Keratinocyte (primary cell): Measurements from ENCODE around the gene ATP1A2. TPM values are rescaled to one million over a fixed set of nuclear protein-coding genes. Genes with fewer than 3 reads are reported as not detected.

Experiments used
- DNase-seq: peaks from one replicate; pipeline ENCODE4 v3.0.0-alpha.2; 2011; ENCODE audit warnings: low read depth, missing footprints, low spot score
- FAIRE-seq: peaks from 2 replicates; lab custom pipeline; 2011; peaks lifted over from hg19 to GRCh38; lab: Jason Lieb, UNC
- H2AFZ ChIP-seq: 2 replicates; pipeline ENCODE4 v1.6.0; 2012; ENCODE audit warnings: low read length, control low read depth, inconsistent platforms; ENCODE audit not compliant: control insufficient read depth
- H3K27ac ChIP-seq: 2 replicates; pipeline ENCODE4 v1.5.1; 2011; ENCODE audit warnings: low read length; ENCODE audit not compliant: control insufficient read depth, insufficient read depth
- H3K27me3 ChIP-seq: 3 replicates; pipeline ENCODE4 v1.6.0; 2011; ENCODE audit warnings: low read length; ENCODE audit not compliant: control insufficient read depth, insufficient read depth; ENCODE audit errors: extremely low read depth
- H3K36me3 ChIP-seq, 2 experiments: 2 replicates in 1 of 2; 3 replicates in 1 of 2; pipeline ENCODE4 v1.5.1; 2011; ENCODE audit warnings: low read length in 2 of 2, mild to moderate bottlenecking in 1 of 2; ENCODE audit not compliant: control insufficient read depth in 2 of 2, insufficient read depth in 2 of 2; ENCODE audit errors: extremely low read depth in 1 of 2
- H3K4me1 ChIP-seq: 3 replicates; pipeline ENCODE4 v1.5.1; 2011; ENCODE audit warnings: low read length; ENCODE audit not compliant: control insufficient read depth, insufficient read depth; ENCODE audit errors: extremely low read depth
- H3K4me2 ChIP-seq: 3 replicates; pipeline ENCODE4 v1.6.0; 2011; ENCODE audit warnings: low read depth, low read length; ENCODE audit not compliant: control insufficient read depth, insufficient read depth; ENCODE audit errors: extremely low read depth
- H3K4me3 ChIP-seq, 3 experiments: fragments of 200-600 bp in 1 of 3; sonication (generic) in 1 of 3; 2 replicates in 2 of 3; 3 replicates in 1 of 3; pipeline ENCODE4 v1.5.1; 2011 to 2016; ENCODE audit warnings: low read length in 3 of 3, mild to moderate bottlenecking in 3 of 3, control low read depth in 2 of 3, inconsistent platforms in 1 of 3, low read depth in 1 of 3, mixed read lengths in 1 of 3, mixed run types in 1 of 3, moderate library complexity in 1 of 3; ENCODE audit not compliant: control insufficient read depth in 2 of 3, insufficient read depth in 2 of 3; ENCODE audit errors: extremely low read depth in 1 of 3
- H3K79me2 ChIP-seq: 2 replicates; pipeline ENCODE4 v1.6.0; 2012; ENCODE audit warnings: low read length; ENCODE audit not compliant: control insufficient read depth, insufficient read depth
- H3K9ac ChIP-seq: 3 replicates; pipeline ENCODE4 v1.6.0; 2011; ENCODE audit warnings: low read length; ENCODE audit not compliant: control insufficient read depth, insufficient read depth; ENCODE audit errors: extremely low read depth
- H3K9me1 ChIP-seq: 3 replicates; pipeline ENCODE4 v1.6.0; 2011; ENCODE audit warnings: low read length; ENCODE audit not compliant: control insufficient read depth, insufficient read depth; ENCODE audit errors: extremely low read depth
- H3K9me3 ChIP-seq: 2 replicates; pipeline ENCODE4 v1.5.1; 2012; ENCODE audit warnings: low read depth, low read length; ENCODE audit not compliant: control insufficient read depth
- H4K20me1 ChIP-seq: 3 replicates; pipeline ENCODE4 v1.6.0; 2011; ENCODE audit warnings: low read length; ENCODE audit not compliant: control insufficient read depth, insufficient read depth; ENCODE audit errors: extremely low read depth
- EZH2 ChIP-seq: IDR thresholded peaks from one replicate; pipeline ENCODE4 v1.6.1; 2012; ENCODE audit warnings: inconsistent platforms, mild to moderate bottlenecking, low read length, moderate library complexity
- dilution Hi-C: fragments of 300-500 bp; cut with MboI; formaldehyde crosslinking; loops from one replicate; pipeline ENCODE4 v1.7.0; 2020; ENCODE audit warnings: low sequenced_read_pairs; ENCODE audit not compliant: extremely low pct_ligation_motif_present
- polyA plus RNA-seq, 5 experiments: library from polyadenylated mRNA; depleted of rRNA in 3 of 5; stranded (reverse) in 3 of 5; stranded (forward) in 1 of 5; unstranded in 1 of 5; fragments of >200 nt; gene quantifications; 1 replicate in 1 of 5; 2 replicates in 3 of 5; 3 replicates in 1 of 5; pipeline versions ENCODE4 v1.2.1 to v1.2.3, GENCODE V29; 2011 to 2012; ENCODE audit warnings: missing spikeins in 2 of 5, low read depth in 1 of 5, low replicate concordance in 1 of 5
- TF ChIP-seq, protein P1 (sequence below), 3 experiments: IDR thresholded peaks in 1 of 3; conservative IDR thresholded peaks in 1 of 3; optimal IDR thresholded peaks in 1 of 3; 2 replicates in 2 of 3; 3 replicates in 1 of 3; pipeline versions ENCODE3 to v1.5.1; 2011; ENCODE audit warnings: low read length in 3 of 3, mild to moderate bottlenecking in 3 of 3, moderate library complexity in 2 of 3, control low read depth in 1 of 3, inconsistent platforms in 1 of 3; ENCODE audit not compliant: insufficient read depth in 2 of 3; ENCODE audit errors: extremely low read depth in 1 of 3

Gene ATP1A2
- polyA plus RNA-seq, 1 donor (not counting 4 experiments of a cell fraction or from before 2014, with no cell fraction given), result not detected

DNA sequence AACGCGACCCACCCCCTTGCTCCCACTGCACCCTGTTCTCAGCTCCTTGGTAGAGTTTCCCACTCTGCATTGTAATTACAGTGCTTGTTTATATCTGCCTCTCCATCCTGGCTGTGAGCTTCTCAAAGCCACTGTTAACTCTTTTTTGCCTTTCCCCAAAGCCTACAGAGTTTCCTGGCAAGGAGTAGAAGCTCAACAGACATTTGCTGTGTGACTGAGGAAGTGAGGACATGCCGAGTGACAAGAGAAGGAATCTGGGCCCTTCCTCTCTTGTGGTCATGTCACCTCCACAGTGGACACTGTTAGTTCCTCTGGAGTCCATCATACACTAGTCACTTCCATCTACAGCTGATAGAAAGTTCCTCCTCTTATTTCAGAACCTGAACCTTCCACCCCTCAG, 11.1 kb upstream of the ATP1A2 start:
- Histone ChIP-seq H3K79me2 (no peaks in the 10 kb centered on the region), H3K4me1 (peaks cover 9% of the 10 kb centered on the region), H3K4me2 (no peak overlapping the region), H3K4me3 (no peak overlapping the region), H3K36me3 (no peaks in the 10 kb centered on the region), H3K9me1 (no peaks in the 10 kb centered on the region), H3K9me3 (no peaks in the 10 kb centered on the region), H3K9ac (no peak overlapping the region), H4K20me1 (no peaks in the 10 kb centered on the region), H2AFZ (no peak overlapping the region), H3K27me3 (no peaks in the 10 kb centered on the region), H3K27ac (no peak overlapping the region)
- no peak for DNase-seq
- TF ChIP-seq, protein P1, sequence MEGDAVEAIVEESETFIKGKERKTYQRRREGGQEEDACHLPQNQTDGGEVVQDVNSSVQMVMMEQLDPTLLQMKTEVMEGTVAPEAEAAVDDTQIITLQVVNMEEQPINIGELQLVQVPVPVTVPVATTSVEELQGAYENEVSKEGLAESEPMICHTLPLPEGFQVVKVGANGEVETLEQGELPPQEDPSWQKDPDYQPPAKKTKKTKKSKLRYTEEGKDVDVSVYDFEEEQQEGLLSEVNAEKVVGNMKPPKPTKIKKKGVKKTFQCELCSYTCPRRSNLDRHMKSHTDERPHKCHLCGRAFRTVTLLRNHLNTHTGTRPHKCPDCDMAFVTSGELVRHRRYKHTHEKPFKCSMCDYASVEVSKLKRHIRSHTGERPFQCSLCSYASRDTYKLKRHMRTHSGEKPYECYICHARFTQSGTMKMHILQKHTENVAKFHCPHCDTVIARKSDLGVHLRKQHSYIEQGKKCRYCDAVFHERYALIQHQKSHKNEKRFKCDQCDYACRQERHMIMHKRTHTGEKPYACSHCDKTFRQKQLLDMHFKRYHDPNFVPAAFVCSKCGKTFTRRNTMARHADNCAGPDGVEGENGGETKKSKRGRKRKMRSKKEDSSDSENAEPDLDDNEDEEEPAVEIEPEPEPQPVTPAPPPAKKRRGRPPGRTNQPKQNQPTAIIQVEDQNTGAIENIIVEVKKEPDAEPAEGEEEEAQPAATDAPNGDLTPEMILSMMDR (optimal IDR thresholded peaks at IDR 0.05 in 1 of 3, IDR thresholded peaks at IDR 0.05 in 1 of 3, conservative IDR thresholded peaks at IDR 0.05 in 1 of 3; ENCODE audit: extremely low read depth in 1 of 3, insufficient read depth in 2 of 3, low read length in 3 of 3), result no peak
- TF ChIP-seq EZH2, result no peak
- FAIRE-seq, result no peak
- dilution Hi-C loops, result no loop called here

DNA sequence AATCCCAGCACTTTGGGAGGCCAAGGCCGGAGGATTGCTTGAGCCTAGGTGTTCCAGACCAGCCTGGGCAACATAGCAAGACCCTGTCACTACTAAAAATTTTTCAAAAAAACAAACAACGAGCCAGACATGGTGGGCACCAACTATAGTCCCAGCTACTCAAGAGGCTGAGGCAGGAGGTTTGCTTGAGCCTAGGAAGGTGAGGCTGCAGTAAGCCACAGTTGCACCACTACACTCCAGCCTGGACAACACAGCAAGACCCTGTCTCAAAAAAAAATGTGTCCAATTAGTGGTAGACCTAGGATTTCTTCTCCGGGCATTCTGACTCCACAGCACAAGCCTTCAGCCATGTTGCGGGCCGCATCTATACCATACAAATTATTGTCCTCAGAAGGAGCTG, 10.4 kb upstream of the ATP1A2 start:
- no peak for DNase-seq
- FAIRE-seq, result no peak
- dilution Hi-C loops, result loop anchor here (5.0 kb wide), 1 partner anchor 92 kb away; no protein-coding TSS in a partner anchor
- H3K9ac ChIP-seq, result no peak overlapping the region
- no peaks in the 10 kb centered on the region for H3K36me3 ChIP-seq
- H3K27me3 ChIP-seq, result no peaks in the 10 kb centered on the region
- H3K9me3 ChIP-seq, result no peaks in the 10 kb centered on the region
- H4K20me1 ChIP-seq, result no peaks in the 10 kb centered on the region
- H3K4me2 ChIP-seq, result no peak overlapping the region
- no peak overlapping the region for H3K4me3 ChIP-seq
- H3K79me2 ChIP-seq, result no peaks in the 10 kb centered on the region
- H3K4me1 ChIP-seq, result peaks cover 10% of the 10 kb centered on the region
- no peaks in the 10 kb centered on the region for H3K9me1 ChIP-seq
- no peak overlapping the region for H2AFZ ChIP-seq
- TF ChIP-seq EZH2, result no peak
- TF ChIP-seq, protein P1 (optimal IDR thresholded peaks at IDR 0.05 in 1 of 3, IDR thresholded peaks at IDR 0.05 in 1 of 3, conservative IDR thresholded peaks at IDR 0.05 in 1 of 3; ENCODE audit: extremely low read depth in 1 of 3, insufficient read depth in 2 of 3, low read length in 3 of 3), result no peak
- H3K27ac ChIP-seq, result no peak overlapping the region
